Upper lobe of left lung (tissue), 4 donors: Measurements from ENCODE around the gene PHF2.

Experiments used
- POLR2AphosphoS5 ChIP-seq, 2 donors: sonication (generic); formaldehyde crosslinking; IDR thresholded peaks; one replicate each; pipeline ENCODE4 v1.5.1; 2017; ENCODE audit warnings: antibody characterized with exemption in 2 of 2
- TF ChIP-seq, protein P1 (sequence below), 6 experiments: fragments of 450-650 bp in 4 of 6; fragments of 200-600 bp in 2 of 6; sonication (generic) in 2 of 6; IDR thresholded peaks; one replicate each; pipeline ENCODE4 v1.5.1; 2016 to 2019; ENCODE audit warnings: antibody characterized with exemption in 6 of 6

DNA sequence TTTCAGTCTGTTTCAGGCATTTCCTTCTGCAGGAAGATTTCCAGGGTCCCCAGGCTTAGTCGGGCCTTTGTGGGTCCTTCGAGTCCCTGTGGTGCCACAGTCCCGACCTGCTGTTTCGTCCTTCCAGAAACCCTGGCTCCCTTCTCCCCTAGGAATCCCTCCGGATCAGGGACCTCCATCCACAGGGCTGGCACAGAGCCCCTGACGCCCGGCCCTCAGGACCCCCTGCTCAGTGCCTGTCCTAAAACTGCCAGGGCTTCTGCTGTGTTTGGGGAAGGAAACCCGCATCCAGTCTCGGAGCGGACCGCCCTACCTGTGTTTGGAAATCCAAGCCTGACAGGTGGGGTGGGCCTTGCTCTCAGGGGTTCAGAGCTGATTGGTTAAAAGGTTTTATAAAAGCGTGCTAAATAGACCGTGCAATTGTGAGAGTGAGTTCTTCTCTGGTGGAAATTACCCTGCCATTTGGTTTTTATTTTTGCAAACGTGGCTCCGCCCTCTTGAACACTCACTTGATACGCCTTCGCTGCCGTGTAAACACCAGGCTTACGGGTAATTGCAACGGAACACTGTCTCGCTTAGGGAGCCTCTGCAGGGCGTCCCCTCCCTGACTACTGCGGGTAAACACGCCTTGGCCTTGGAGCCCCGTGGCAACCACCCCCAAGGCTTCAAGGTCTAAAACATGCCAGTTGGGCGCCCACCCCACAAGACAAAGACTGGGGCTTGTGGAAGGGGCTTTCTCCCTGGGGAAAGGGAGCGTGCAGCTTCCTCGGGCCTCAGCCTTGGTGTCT lies 121.2 kb downstream of the PHF2 start:
- TF ChIP-seq POLR2AphosphoS5 (IDR thresholded peaks at IDR 0.05) = no peak
- TF ChIP-seq, protein P1, sequence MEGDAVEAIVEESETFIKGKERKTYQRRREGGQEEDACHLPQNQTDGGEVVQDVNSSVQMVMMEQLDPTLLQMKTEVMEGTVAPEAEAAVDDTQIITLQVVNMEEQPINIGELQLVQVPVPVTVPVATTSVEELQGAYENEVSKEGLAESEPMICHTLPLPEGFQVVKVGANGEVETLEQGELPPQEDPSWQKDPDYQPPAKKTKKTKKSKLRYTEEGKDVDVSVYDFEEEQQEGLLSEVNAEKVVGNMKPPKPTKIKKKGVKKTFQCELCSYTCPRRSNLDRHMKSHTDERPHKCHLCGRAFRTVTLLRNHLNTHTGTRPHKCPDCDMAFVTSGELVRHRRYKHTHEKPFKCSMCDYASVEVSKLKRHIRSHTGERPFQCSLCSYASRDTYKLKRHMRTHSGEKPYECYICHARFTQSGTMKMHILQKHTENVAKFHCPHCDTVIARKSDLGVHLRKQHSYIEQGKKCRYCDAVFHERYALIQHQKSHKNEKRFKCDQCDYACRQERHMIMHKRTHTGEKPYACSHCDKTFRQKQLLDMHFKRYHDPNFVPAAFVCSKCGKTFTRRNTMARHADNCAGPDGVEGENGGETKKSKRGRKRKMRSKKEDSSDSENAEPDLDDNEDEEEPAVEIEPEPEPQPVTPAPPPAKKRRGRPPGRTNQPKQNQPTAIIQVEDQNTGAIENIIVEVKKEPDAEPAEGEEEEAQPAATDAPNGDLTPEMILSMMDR (IDR thresholded peaks at IDR 0.05) = no peak
